Activated CD8-positive, alpha-beta memory T cell treated with anti-CD3 and anti-CD28 coated beads, Interleukin-2, amount 50 U/mL, for 48 hours (primary cell): ENCODE measurements around the gene TINAGL1.
A peak's percentile ranks its signal among the peaks of the same experiment; 100 is the strongest.

Source experiments
- DNase-seq: peaks from one replicate; pipeline ENCODE4 v3.0.0-alpha.2; 2020

Gene TINAGL1

GRCh38 chr1:31614414-31615005 lies 38.2 kb downstream of the TINAGL1 start:
- no peak for DNase-seq

- DNase-seq, result no peak
Measured at GRCh38 chr1:31615414-31615813, 39.1 kb downstream of the TINAGL1 start.

- DNase-seq, result no peak
Measured at GRCh38 chr1:31615939-31616338, 39.6 kb downstream of the TINAGL1 start.

GRCh38 chr1:31617218-31617915 lies 41.1 kb downstream of the TINAGL1 start, which contains the start of gene HCRTR1:
Gene HCRTR1 (plus strand): TSS chr1:31617689. CDS start chr1:31619193, 1,504 bp downstream.
- DNase-seq, result peak; percentile 48

GRCh38 chr1:31617916-31618746 lies 41.8 kb downstream of the TINAGL1 start:
- DNase-seq, result peak; percentile 79

- no peak for DNase-seq
Measured at GRCh38 chr1:31618916-31619846, 42.9 kb downstream of the TINAGL1 start.

GRCh38 chr1:31620631-31621497 lies 44.5 kb downstream of the TINAGL1 start:
- peak; percentile 42 for DNase-seq

GRCh38 chr1:31621498-31621820 lies 45.1 kb downstream of the TINAGL1 start:
- DNase-seq, result no peak

GRCh38 chr1:31621847-31622730 lies 45.8 kb downstream of the TINAGL1 start:
- peak; percentile 39 for DNase-seq

GRCh38 chr1:31623365-31623764 lies 47.0 kb downstream of the TINAGL1 start:
- no peak for DNase-seq

- no peak for DNase-seq
Measured at GRCh38 chr1:31624309-31624708, 48.0 kb downstream of the TINAGL1 start.

- no peak for DNase-seq
Measured at GRCh38 chr1:31624731-31625514, 48.6 kb downstream of the TINAGL1 start.

GRCh38 chr1:31625561-31626222 lies 49.4 kb downstream of the TINAGL1 start:
- DNase-seq, result no peak

GRCh38 chr1:31626223-31627207 lies 50.2 kb downstream of the TINAGL1 start:
- no peak for DNase-seq

- no peak for DNase-seq
Measured at GRCh38 chr1:31627301-31627929, 51.1 kb downstream of the TINAGL1 start.

- no peak for DNase-seq
Measured at GRCh38 chr1:31627930-31628559, 51.7 kb downstream of the TINAGL1 start.
